Measurements from ENCODE around the gene MMP13.

Gene MMP13

GRCh38 chr11:102967497-102967896 is 12.0 kb upstream of the MMP13 start:
- no CpG with 5 or more reads among the region's 1 CpG for WGBS (ENCODE audit: insufficient coverage)
- POLR2A ChIA-PET = no interaction called here
- Histone ChIP-seq H3K27me3 (replicated peaks in 2 of 5; ENCODE audit: control insufficient read depth in 4 of 5, insufficient read depth in 5 of 5, low read length in 4 of 5) (peaks cover 0 to 5% (median 2%) of the 10 kb centered on the region in 5 experiments), H3K27ac (ENCODE audit: insufficient read depth in 1 of 2, low read depth in 1 of 2, low read length in 2 of 2, poor library complexity in 1 of 2, severe bottlenecking in 2 of 2) (no peak overlapping the region), H3K9me3 (ENCODE audit: control extremely low read depth in 1 of 5, control insufficient read depth in 4 of 5, insufficient read depth in 2 of 5, low read depth in 1 of 5, low read length in 4 of 5) (no peaks in the 10 kb centered on the region), H3K4me3 (ENCODE audit: control insufficient read depth in 1 of 7, extremely low read depth in 1 of 7, insufficient read depth in 4 of 7, low read depth in 2 of 7, low read length in 6 of 7) (no peak overlapping the region), H3K4me1 (ENCODE audit: control extremely low read depth in 1 of 4, control insufficient read depth in 4 of 4, insufficient read depth in 4 of 4, low read length in 3 of 4) (no peaks in the 10 kb centered on the region), H3K36me3 (ENCODE audit: control insufficient read depth in 4 of 4, insufficient read depth in 4 of 4, low read length in 3 of 4) (no peaks in the 10 kb centered on the region)
- DNase-seq = no peak
- CTCF ChIA-PET = no interaction called here

- Histone ChIP-seq H3K9me3 (ENCODE audit: control extremely low read depth in 1 of 5, control insufficient read depth in 4 of 5, insufficient read depth in 2 of 5, low read depth in 1 of 5, low read length in 4 of 5) (no peaks in the 10 kb centered on the region), H3K27me3 (replicated peaks in 2 of 5; ENCODE audit: control insufficient read depth in 4 of 5, insufficient read depth in 5 of 5, low read length in 4 of 5) (peaks cover 0 to 5% (median 2%) of the 10 kb centered on the region in 5 experiments), H3K36me3 (ENCODE audit: control insufficient read depth in 4 of 4, insufficient read depth in 4 of 4, low read length in 3 of 4) (no peaks in the 10 kb centered on the region), H3K27ac (ENCODE audit: insufficient read depth in 1 of 2, low read depth in 1 of 2, low read length in 2 of 2, poor library complexity in 1 of 2, severe bottlenecking in 2 of 2) (no peak overlapping the region), H3K4me1 (ENCODE audit: control extremely low read depth in 1 of 4, control insufficient read depth in 4 of 4, insufficient read depth in 4 of 4, low read length in 3 of 4) (no peaks in the 10 kb centered on the region), H3K4me3 (ENCODE audit: control insufficient read depth in 1 of 7, extremely low read depth in 1 of 7, insufficient read depth in 4 of 7, low read depth in 2 of 7, low read length in 6 of 7) (no peak overlapping the region)
- ChIA-PET POLR2A (no interaction called here), CTCF (no interaction called here)
- DNase-seq = no peak
Observed at GRCh38 chr11:102966011-102966410, 10.5 kb upstream of the MMP13 start.

- Histone ChIP-seq H3K27me3 (replicated peaks in 2 of 5; ENCODE audit: control insufficient read depth in 4 of 5, insufficient read depth in 5 of 5, low read length in 4 of 5) (peaks cover 0 to 2% (median 0%) of the 10 kb centered on the region in 5 experiments), H3K4me1 (ENCODE audit: control extremely low read depth in 1 of 4, control insufficient read depth in 4 of 4, insufficient read depth in 4 of 4, low read length in 3 of 4) (no peaks in the 10 kb centered on the region), H3K4me3 (ENCODE audit: control insufficient read depth in 1 of 7, extremely low read depth in 1 of 7, insufficient read depth in 4 of 7, low read depth in 2 of 7, low read length in 6 of 7) (no peak overlapping the region), H3K27ac (ENCODE audit: insufficient read depth in 1 of 2, low read depth in 1 of 2, low read length in 2 of 2, poor library complexity in 1 of 2, severe bottlenecking in 2 of 2) (no peak overlapping the region), H3K36me3 (ENCODE audit: control insufficient read depth in 4 of 4, insufficient read depth in 4 of 4, low read length in 3 of 4) (no peaks in the 10 kb centered on the region), H3K9me3 (ENCODE audit: control extremely low read depth in 1 of 5, control insufficient read depth in 4 of 5, insufficient read depth in 2 of 5, low read depth in 1 of 5, low read length in 4 of 5) (no peaks in the 10 kb centered on the region)
- 84% methylated on average over 7 of the region's 14 CpGs for WGBS (ENCODE audit: insufficient coverage)
- no peak for DNase-seq
- ChIA-PET CTCF (no interaction called here), POLR2A (no interaction called here)
Observed at GRCh38 chr11:102964867-102965266, 9.3 kb upstream of the MMP13 start.

GRCh38 chr11:102957953-102958352 is 2.4 kb upstream of the MMP13 start:
- H3K4me3 ChIP-seq (ENCODE audit: control insufficient read depth in 1 of 7, extremely low read depth in 1 of 7, insufficient read depth in 4 of 7, low read depth in 2 of 7, low read length in 6 of 7) = no peak overlapping the region
- ChIA-PET CTCF (no interaction called here), POLR2A (no interaction called here)
- H3K27me3 ChIP-seq (replicated peaks in 2 of 5; ENCODE audit: control insufficient read depth in 4 of 5, insufficient read depth in 5 of 5, low read length in 4 of 5) = peaks cover 0 to 3% (median 0%) of the 10 kb centered on the region in 5 experiments
- 100% methylated on average over 2 of the region's 2 CpGs for WGBS (ENCODE audit: insufficient coverage)
- no peak overlapping the region for H3K27ac ChIP-seq (ENCODE audit: insufficient read depth in 1 of 2, low read depth in 1 of 2, low read length in 2 of 2, poor library complexity in 1 of 2, severe bottlenecking in 2 of 2)
- DNase-seq = no peak
- H3K4me1 ChIP-seq (ENCODE audit: control extremely low read depth in 1 of 4, control insufficient read depth in 4 of 4, insufficient read depth in 4 of 4, low read length in 3 of 4) = no peaks in the 10 kb centered on the region
- H3K9me3 ChIP-seq (ENCODE audit: control extremely low read depth in 1 of 5, control insufficient read depth in 4 of 5, insufficient read depth in 2 of 5, low read depth in 1 of 5, low read length in 4 of 5) = no peaks in the 10 kb centered on the region
- no peaks in the 10 kb centered on the region for H3K36me3 ChIP-seq (ENCODE audit: control insufficient read depth in 4 of 4, insufficient read depth in 4 of 4, low read length in 3 of 4)

GRCh38 chr11:102950622-102951081 is 4.9 kb downstream of the MMP13 start:
- H3K4me3 ChIP-seq (ENCODE audit: control insufficient read depth in 1 of 7, extremely low read depth in 1 of 7, insufficient read depth in 4 of 7, low read depth in 2 of 7, low read length in 6 of 7) = no peak overlapping the region
- no peaks in the 10 kb centered on the region for H3K4me1 ChIP-seq (ENCODE audit: control extremely low read depth in 1 of 4, control insufficient read depth in 4 of 4, insufficient read depth in 4 of 4, low read length in 3 of 4)
- WGBS (ENCODE audit: insufficient coverage) = no CpG with 5 or more reads among the region's 2 CpGs
- H3K9me3 ChIP-seq (ENCODE audit: control extremely low read depth in 1 of 5, control insufficient read depth in 4 of 5, insufficient read depth in 2 of 5, low read depth in 1 of 5, low read length in 4 of 5) = no peaks in the 10 kb centered on the region
- ChIA-PET CTCF (interaction anchor here (1.0 kb wide), 1 partner anchor 10 kb away, joined by 3 read pairs; no protein-coding TSS in a partner anchor), POLR2A (interaction anchor here (0.6 kb wide), 1 partner anchor 154 kb away, joined by 3 read pairs; no protein-coding TSS in a partner anchor)
- H3K27me3 ChIP-seq (replicated peaks in 2 of 5; ENCODE audit: control insufficient read depth in 4 of 5, insufficient read depth in 5 of 5, low read length in 4 of 5) = peaks cover 0 to 4% (median 0%) of the 10 kb centered on the region in 5 experiments
- no peak overlapping the region for H3K27ac ChIP-seq (ENCODE audit: insufficient read depth in 1 of 2, low read depth in 1 of 2, low read length in 2 of 2, poor library complexity in 1 of 2, severe bottlenecking in 2 of 2)
- DNase-seq = no peak
- no peaks in the 10 kb centered on the region for H3K36me3 ChIP-seq (ENCODE audit: control insufficient read depth in 4 of 4, insufficient read depth in 4 of 4, low read length in 3 of 4)

DNA sequence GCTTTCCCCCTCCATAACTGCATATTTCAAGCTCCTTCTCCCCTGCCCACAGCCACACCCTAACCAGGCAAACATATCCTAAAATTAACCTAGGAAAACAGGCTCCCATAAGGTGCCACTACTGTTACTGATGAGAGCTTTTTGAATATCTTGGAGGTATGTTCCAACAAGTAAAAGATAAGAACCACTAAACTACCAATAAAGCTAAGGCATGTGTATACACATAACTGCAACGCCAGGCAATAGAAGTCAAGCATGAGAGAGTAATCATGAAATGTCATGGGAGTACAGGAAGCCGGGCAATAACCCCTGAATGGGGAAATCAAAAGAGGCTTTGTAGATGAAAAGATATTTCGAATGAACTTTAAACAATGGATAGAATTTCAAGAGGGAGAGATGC is 9.3 kb downstream of the MMP13 start:
- Histone ChIP-seq H3K4me1 (ENCODE audit: control extremely low read depth in 1 of 4, control insufficient read depth in 4 of 4, insufficient read depth in 4 of 4, low read length in 3 of 4) (peaks cover 0 to under 1% (median 0%) of the 10 kb centered on the region in 4 experiments), H3K4me3 (ENCODE audit: control insufficient read depth in 1 of 7, extremely low read depth in 1 of 7, insufficient read depth in 4 of 7, low read depth in 2 of 7, low read length in 6 of 7) (no peak overlapping the region), H3K27ac (ENCODE audit: insufficient read depth in 1 of 2, low read depth in 1 of 2, low read length in 2 of 2, poor library complexity in 1 of 2, severe bottlenecking in 2 of 2) (no peak overlapping the region), H3K27me3 (replicated peaks in 2 of 5; ENCODE audit: control insufficient read depth in 4 of 5, insufficient read depth in 5 of 5, low read length in 4 of 5) (peaks cover 0 to 4% (median 0%) of the 10 kb centered on the region in 5 experiments), H3K9me3 (ENCODE audit: control extremely low read depth in 1 of 5, control insufficient read depth in 4 of 5, insufficient read depth in 2 of 5, low read depth in 1 of 5, low read length in 4 of 5) (no peaks in the 10 kb centered on the region), H3K36me3 (ENCODE audit: control insufficient read depth in 4 of 4, insufficient read depth in 4 of 4, low read length in 3 of 4) (no peaks in the 10 kb centered on the region)
- WGBS (ENCODE audit: insufficient coverage) = 90% methylated on average over 3 of the region's 3 CpGs
- DNase-seq = no peak
- CTCF ChIA-PET = interaction anchor here (0.8 to 3.0 kb wide), 3 partner anchors 23 to 32 kb away, joined by 3 to 18 read pairs (median 4); no protein-coding TSS in a partner anchor
- POLR2A ChIA-PET = no interaction called here

DNA sequence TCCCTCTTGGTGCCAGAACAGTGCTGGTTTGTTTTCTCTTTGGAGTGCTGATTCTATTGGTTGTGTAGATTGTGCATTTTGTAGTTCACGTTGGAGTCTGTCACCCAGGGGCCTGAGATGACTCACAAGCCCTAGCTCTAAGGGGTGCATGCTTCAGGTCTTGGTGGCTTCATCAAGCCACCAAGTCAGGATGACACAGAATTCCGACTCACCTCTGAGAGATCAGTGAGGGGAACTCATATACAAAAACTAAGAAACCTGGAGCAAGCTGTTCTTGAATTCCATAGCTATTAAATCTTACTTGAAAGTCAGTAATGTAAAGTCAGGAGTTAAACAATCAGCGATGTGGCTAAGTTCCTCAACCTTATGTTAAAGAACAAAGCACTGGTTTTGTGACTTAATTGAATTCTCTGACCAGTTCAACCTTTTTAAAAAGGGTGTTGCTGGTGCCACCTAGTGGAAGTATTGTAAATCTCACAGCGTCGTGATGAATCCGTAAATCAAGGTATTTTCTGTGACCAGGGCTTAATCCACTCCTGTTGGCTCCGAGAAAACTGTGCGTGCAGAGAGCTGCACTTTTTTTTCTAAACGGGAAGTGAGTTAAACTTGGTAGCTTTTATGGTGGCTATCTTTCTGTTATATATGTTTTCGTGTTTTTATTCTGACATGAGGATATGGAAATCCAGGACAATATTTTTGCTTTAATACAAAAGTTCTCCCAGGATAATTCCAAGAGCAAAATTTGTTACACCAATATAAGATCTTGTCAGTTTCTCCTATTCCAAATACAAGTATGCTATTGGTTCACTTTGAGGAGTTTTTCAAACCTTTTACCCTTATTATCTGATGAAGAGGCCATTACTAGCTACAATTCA is 14.6 kb downstream of the MMP13 start:
- 20% methylated on average over 5 of the region's 10 CpGs for WGBS (ENCODE audit: insufficient coverage)
- ChIA-PET POLR2A (interaction anchor here (1.2 kb wide), 1 partner anchor 26 kb away, joined by 4 read pairs; no protein-coding TSS in a partner anchor), CTCF (interaction anchor here (0.6 to 3.8 kb wide), 18 partner anchors 9 to 207 kb away, joined by 3 to 80 read pairs (median 4); no protein-coding TSS in a partner anchor)
- DNase-seq = peak; percentile 77 to 89 (median 84)
- Histone ChIP-seq H3K4me3 (ENCODE audit: control insufficient read depth in 1 of 7, extremely low read depth in 1 of 7, insufficient read depth in 4 of 7, low read depth in 2 of 7, low read length in 6 of 7) (no peak overlapping the region), H3K27ac (ENCODE audit: insufficient read depth in 1 of 2, low read depth in 1 of 2, low read length in 2 of 2, poor library complexity in 1 of 2, severe bottlenecking in 2 of 2) (no peak overlapping the region), H3K9me3 (ENCODE audit: control extremely low read depth in 1 of 5, control insufficient read depth in 4 of 5, insufficient read depth in 2 of 5, low read depth in 1 of 5, low read length in 4 of 5) (no peaks in the 10 kb centered on the region), H3K36me3 (ENCODE audit: control insufficient read depth in 4 of 4, insufficient read depth in 4 of 4, low read length in 3 of 4) (no peaks in the 10 kb centered on the region), H3K27me3 (replicated peaks in 2 of 5; ENCODE audit: control insufficient read depth in 4 of 5, insufficient read depth in 5 of 5, low read length in 4 of 5) (peaks cover 0 to 3% (median 0%) of the 10 kb centered on the region in 5 experiments), H3K4me1 (ENCODE audit: control extremely low read depth in 1 of 4, control insufficient read depth in 4 of 4, insufficient read depth in 4 of 4, low read length in 3 of 4) (peaks cover 0 to 2% (median 0%) of the 10 kb centered on the region in 4 experiments)
